Stimulated activated CD4-positive, alpha-beta T cell treated with anti-CD3 and anti-CD28 coated beads, Interleukin-12 subunit alpha, Interleukin-12 subunit beta, amount 100 ng/mL, for 4 hours (primary cell): Measurements from ENCODE around the gene LHFPL2.

Experiments used
- DNase-seq: peaks from one replicate; pipeline ENCODE4 v3.0.0-alpha.2; 2020

LHFPL2 gene

DNA sequence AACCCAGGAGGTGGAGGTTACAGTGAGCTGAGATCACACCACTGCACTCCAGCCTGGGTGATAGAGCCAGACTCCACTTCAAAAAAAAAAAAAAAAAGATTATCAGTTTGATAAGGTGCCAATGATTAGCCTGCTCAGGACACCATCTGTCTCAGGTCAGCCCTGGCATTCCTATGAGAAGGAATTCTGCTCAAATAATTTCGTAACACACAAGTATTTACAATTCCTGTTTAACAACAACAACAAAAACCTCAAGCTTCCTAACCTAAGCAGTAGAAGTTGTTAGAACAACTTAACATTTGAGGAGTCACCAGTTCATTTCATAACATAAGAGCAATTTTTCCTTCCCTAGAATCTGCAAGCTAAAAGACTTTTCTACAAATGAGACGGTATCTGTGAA is 85.0 kb downstream of the LHFPL2 start:
- DNase-seq = no peak

DNA sequence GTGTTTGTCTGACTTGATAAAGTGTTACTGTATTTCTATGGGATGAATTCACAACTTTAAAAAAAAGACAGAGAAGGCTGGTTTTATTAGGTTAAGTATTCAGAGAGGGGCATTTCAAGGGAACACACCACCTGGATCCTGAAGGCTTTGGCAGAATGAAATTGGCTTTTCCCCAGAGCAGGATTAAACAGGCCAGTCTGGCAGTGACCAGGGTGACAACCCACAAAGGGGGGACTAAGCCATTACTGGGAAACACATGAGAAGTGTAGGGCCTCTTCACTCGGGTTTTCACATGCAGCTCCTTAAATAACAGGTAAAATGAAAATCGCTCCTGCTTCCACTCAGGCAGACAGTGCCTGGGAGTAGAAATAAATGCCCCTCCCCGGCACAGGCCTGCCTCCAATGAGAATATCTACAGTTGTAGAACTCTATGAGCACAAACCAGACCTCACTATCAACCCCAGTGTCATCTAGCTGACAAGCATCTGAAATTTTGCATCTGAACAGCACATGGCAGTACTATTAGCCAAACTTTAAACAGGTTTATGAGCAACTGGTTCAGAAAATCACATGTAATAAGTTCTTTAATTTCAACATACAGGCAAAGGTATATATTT is 85.8 kb downstream of the LHFPL2 start:
- no peak for DNase-seq

DNA sequence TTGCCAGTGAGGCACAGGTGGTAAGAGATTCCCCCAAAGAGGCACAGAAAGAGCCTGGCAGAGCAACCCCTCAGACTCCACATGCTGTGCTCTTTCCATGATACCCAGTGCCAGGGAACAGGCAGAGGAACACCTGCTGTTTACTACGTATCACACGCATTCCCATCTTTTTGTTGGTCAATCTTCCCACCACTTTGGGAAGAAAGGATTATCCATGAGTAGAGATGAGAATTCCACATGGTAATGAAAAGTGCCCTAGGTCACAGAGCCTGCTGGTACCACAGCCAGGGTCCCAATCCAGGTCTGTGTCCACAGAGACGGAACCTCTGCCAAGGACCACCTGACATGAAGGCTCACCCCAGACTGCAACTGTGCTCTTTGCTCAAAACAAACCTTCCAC is 86.6 kb downstream of the LHFPL2 start:
- no peak for DNase-seq

DNA sequence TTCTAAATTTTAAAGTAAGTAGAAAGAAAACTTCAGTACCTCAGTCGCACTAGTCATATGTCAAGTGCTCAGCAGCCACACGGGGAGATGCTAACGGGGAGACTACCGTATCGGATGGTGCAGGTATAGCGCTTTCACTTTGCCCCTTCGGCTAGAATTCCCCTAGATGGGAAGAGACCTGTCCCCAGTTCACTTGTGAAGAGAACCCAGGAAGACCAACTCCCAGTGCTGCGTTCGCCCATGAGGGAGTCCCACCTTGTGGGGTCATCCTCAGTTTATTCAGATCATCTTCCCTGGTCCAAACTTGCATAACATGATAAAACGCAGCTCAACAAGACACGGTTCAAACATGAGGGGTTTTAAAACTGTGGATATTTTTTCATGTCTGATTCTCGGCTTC is 87.3 kb downstream of the LHFPL2 start:
- no peak for DNase-seq

DNA sequence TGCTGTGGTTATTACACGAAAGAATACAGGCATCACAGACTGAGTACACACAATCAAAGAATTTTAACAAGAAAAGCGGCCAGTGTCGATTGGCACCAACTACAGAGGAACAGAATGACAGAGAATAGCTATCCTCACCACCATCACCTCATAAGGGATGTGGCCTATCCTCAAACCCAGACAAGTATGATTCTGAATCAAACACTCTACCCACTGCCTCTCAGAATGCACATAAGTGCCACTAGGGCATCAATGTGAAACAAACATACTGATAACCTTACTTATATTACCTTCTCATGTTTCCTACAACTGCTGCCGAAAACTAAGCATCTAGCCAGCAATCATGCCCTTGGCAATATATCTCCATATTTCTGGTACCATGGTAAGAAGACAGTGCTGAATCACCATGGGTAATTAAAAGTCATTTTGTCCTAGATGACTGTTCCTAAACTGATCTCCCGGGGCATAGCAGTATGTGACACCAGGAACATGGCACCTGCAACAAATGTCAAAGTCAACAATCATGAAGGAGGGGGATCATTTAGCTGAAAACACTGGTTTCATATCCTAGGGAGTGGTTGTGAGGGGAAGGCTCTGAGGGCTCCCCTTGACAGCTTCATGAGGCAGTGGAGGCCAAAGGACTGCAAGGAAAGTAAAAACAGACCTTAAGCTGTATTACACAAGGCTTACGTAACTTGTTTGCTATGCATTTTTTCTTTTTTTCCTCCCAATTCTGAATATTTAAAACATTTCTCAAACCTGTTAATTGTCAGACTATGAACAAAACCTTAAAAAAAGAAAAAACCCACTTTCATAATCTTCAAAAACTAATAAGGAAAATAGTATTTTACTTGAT is 88.3 kb downstream of the LHFPL2 start:
- no peak for DNase-seq

DNA sequence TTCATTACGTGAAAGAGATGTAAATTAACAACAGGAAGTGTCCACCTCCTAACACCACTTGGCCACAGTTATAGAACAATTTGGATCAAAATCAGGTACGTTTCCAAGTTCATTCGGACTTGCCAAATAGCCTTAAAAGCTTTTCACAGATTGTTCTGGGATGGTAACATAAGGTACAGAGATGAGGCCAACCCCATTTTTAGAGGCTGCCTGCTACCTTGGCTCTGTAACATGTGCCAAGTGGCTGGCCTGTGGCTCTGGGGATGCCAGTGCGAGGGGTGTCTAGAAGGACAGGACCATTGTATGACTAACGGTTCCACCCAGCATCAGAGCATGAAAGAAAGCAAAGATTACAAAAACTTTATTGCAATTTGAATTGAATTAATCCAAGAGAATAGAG is 91.0 kb downstream of the LHFPL2 start:
- no peak for DNase-seq

DNA sequence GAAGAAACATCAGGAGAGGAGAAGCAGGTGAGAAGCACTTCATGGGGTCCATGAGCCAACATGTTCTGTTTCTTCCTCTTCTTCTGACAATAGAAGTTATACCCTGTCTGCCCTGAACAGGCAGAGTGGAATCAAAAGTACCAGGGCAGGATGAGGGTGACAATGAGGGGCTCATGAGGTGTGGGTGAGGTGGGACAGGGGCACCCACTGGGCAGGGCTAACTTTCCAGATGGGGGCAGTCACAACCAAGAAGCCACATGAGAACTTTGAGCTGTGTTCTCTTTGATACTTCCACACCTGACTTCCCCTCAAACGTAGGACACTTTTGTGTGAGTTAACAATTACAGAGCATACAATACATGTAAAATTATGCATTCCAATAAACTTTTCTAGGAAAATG is 92.7 kb downstream of the LHFPL2 start:
- DNase-seq = no peak

DNA sequence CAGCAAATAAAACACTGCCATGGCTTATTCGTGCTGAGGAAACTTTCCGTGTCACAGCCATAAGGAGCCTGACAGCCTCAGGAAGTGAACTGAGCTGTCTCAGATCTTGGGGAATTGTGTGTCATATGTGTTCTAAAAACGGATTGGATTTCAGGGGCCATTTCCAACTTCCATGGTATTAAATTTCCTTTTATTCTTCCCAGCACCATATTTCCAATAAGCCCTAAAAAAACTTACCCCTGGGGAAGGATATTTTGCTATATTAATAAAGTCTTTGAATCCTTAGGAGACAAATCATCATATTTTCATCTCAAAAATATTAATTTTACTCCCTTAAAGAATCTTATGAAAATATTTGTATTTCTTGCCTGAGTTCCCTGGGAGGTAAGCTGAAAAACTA is 93.9 kb downstream of the LHFPL2 start:
- no peak for DNase-seq

DNA sequence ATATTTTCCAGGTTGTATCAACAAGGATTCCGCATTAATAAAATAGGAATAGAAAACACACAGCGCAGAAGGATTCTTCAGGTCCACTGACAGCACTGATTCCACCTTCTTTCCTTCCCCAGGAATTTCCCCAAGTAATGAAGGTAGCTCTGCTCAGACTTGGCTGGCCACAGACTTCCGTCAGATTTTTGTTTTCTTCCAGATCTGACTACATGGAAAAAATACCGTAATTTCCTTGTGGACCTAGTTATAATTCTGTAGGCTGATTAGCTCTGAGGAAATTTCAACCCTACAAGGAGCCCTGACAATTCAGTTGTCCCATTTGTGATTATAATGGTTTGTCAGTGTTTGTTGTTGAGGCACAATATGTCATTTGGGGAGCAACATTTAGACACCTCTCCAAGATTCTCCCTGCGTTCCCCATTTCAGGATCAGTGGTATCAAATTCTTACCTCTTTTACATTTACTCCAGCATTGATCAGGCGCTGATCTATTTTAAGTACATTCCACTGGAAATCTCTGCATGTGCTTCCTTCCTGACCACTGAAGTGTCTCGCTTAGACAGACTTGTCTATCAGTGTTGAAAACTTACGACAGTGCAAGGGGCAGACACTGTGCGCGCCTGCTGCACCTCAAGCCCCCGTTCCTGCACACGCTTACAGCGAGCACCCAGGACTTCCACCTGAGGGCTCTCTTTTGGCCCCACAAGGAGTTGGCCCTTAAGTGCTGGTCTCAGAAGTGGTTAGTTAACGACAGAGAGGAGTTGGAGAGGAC is 94.8 kb downstream of the LHFPL2 start:
- no peak for DNase-seq

DNA sequence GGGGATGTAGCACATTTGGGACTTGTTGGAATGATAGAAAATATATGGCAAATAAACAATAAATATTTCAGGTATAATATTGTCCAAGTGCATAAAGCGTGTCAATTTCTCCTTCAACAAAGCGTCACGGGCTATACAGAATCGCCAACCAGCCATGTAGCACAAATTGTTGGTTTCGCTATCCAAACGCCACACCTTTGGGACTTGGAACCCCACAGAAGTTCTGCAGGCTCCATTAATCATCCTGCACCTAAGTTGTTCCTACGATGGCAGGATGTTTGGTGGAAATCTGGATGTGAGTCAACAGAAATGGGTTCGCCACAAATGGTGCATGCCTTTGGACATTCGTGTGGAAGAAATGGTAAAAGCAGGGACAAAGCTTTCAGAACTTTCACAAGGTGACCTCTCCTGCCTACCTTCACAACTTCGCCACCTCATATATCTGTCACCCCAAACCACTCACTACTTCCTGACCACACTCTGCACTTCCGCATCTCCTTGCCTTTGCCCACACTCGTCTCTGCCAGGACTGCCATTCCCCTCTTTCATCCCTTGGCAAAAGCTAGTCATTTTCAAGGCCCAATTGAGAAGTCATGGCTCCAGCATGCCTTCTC is 95.7 kb downstream of the LHFPL2 start:
- no peak for DNase-seq

DNA sequence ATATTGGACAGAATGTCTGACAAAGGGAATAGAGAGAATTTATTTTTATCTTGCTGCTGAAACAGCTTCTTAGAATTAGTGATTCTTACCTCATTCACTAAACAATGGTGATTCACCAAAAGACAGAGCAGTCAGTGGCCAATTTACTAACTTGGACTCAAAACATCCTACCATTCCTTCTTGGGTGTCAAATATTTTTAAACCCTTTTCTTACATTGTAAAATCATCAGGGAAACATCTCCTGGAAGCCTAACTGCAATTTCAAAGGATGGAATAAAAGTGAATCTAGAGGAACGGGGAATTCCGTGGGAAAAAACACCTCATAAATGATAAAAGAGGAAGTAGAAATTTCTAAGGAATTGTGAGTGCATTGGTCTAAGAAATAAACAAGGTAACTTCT is 97.7 kb downstream of the LHFPL2 start:
- DNase-seq = no peak

DNA sequence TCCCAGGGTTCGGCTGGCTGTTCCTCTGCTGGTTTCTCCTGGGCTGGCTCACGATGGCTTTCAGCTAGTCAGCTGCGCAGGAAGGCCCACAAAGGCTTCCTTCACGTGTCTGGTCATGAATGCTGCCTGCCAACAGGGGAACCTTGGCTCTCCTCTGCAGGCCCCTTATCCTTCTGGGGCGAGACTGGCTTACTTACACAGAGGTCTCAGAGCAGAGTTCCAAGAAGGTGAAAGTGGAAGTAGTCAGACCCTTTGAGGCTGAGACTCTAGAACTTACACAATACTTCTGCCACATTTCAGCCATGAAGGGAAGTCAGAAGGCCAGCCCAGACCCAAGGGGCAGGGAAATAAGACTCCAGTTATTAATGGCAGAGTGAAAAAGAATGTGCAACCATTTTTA is 99.5 kb downstream of the LHFPL2 start:
- DNase-seq = no peak

DNA sequence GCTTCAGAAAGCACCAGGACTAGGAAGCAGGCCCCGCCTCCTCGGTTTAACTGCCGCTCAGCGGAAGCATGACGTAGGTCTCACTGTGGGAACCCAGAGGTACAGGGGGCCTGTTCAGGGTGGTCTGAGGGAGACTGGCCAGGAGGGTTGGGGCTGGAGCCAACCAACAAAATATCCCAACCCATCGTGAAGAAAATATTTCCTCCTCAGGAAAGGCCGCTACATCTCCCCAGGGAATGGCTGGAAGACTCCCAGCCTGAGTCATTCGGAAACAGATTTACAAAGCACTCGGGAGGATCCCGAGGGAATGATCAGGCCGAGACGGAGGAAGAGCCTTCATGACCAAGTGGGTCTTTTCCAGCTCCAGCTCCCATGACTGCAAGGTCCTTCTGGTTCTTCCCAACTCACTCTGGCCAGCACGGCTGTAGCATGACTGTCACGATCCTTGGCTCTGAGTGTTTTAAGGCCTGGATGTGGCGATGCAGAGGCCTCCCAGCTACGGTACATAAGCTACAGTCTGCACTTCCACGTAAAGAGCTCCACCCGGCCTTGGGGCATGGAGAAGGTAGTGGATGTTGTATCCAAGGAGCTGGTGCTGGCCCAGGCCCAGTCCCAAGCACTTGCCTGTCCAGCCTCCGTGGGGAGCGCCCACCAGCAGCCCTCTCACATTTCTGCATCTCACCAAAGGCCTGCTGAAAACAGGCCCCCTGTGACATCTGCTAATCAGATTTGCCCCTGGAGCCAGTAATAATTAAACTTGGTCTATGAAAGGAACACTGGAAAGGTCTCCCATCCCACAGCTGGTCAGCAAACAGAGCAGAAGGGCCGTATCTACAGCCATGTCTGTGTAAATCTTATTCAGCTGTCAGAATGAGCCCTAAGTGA is 100.6 kb downstream of the LHFPL2 start:
- no peak for DNase-seq

DNA sequence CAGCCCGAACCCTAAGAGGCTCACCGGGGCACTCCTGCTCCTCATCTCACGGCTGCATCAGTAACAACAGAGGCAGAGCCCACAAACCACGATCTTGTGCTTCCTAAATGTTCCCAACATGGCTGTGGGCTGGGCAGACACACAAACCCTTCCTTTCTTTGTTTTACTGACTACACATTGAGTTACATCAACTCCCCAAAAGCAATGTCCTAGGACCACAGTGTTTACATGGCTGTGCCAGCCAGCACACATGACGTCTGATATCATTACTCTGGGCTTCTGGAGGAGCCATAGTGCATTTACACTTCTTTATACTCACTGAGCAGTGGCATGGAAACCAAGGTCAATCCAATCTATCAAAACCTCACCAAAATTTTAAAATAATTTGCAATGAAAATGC is 101.4 kb downstream of the LHFPL2 start:
- DNase-seq = no peak

DNA sequence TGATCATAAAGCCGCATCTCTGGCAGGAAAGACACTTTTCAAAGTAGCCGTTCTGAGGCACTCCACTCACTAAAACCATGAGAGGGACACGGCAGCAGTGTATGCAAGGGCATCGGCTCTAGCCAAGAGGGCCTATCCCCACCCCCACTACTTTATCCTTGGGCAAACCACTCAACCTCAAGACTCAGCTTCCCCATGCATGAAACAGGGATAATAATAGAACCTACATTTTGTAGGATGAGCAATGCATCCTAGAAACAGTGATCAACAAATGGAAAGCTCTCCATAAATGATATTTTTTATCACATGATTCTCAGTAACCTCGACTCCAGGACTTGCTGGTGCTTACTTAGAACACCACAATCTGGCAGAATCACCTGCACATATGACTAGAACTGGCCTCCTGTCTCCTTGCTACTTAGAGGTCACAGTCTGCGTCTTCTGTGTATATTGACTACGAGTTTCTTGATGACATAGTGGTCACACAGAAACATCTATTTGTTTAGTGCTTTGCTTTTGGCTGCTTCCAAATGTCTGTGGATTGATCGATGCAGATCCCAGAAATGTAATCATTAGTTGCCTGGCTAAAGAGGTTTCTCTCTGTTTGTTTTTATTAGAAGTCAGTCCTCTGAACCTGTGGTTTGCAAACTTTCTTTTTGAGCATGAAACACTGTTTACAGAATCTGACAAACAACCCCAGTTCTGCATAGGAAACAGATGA is 102.1 kb downstream of the LHFPL2 start:
- DNase-seq = no peak

DNA sequence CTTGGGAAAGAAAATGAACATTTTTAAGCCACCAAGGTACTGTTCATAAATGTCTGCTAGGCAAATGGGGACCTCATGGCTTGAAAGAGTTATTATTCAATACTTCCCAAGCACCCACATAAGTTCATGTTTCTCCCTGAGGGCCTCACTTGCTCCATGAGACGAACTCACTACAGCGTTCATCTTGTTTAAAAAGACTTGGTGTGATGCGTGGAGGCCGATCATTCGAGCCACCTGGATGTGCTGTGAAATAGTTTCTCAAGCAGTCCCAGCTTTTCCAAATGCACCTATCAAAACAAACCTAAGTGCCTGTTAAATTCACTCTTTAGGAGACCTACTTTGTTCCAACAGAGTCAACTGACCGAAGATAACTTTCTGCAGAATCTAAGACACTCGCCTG is 103.2 kb downstream of the LHFPL2 start:
- no peak for DNase-seq

DNA sequence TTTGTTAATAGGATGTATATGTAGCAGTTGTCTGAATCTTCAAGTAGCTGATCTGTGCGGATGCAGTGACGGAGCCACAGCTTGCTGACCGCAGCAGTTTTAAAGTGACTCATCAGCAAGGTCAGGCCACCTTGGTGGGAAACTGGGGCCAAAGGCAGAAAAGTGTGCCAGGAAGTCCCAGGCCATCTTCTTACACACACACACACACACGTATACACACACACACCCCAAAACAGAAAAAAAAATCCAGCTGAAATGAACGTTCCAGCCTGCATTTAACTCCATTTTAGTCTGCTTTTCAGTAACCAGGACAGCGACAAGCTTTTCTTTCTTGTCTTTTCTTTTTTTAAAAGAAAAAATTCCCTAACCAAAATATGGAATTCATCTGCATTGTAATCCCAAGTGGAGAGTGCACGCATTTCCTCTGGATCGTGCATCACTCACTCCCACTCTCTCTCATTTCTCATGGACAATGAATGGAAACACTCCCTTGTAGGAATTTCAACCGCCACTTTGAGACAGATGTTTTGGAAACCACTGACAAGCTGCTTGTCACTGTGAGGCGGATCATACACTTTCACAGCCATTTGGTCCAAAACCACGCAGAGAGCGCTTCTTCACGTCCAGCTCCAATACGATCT is 103.9 kb downstream of the LHFPL2 start:
- DNase-seq = no peak

DNA sequence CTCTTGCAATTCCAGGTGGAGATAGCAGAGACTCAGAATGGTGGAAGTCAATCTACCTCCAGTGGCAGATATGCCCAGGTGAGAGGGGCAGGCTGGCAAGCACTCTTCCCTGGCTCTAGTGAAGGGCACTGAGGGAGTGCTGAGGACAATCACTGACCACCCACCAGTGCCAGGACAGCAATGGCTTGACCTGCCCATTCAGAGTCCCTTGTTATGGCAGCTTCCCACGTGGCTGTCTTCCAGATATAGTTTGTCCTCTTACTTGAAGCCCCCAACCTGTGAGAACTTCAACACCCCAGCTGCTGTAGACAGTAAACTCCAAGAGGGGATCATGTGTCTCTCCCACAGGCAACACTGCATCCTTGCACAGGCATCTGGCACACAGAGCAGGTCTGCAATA is 104.7 kb downstream of the LHFPL2 start:
- no peak for DNase-seq

DNA sequence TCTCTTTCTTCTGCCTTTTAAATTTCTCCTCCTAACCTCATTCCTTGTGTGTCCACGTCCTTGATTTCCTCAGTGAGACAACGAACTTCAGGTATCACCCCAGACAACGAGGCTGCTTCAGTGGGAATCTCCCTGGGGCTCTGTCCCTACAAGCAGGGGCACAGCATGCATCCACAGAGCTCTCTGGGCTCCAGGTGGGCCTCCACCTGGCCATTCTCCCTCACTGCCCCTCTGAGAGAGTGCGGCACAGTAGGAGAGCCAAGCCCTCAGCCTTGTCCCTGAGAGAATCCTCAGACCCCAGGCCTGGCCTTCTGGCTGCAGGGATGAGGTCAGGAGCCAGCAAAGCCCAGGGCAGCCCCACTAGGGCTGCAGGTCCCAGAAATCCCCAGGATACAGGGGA is 105.3 kb downstream of the LHFPL2 start:
- DNase-seq = no peak

DNA sequence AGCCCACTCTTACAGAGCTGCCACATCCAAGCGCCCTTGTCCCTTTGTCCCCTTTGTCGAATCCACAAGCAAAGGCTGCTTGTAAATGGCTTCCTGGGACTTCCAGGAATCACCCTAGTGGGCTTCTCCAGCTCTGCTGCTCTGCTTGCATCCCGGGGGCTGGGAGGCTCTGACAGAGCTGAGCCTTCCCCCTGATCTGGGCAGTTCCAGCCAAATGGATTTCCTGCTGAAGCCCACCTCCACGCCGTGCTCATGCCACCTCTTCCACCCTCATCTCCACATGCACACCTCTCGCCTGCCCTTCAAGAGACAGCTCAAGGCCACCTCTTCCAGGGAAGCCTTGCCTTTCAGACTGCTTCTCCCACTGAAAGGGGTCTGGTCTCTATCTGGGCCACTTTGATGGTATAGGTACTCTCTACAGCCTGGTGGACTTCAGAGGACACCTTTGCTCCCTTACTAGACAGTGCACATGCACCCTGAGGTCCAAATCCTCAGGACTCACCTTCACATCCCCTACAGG is 106.2 kb downstream of the LHFPL2 start:
- no peak for DNase-seq

DNA sequence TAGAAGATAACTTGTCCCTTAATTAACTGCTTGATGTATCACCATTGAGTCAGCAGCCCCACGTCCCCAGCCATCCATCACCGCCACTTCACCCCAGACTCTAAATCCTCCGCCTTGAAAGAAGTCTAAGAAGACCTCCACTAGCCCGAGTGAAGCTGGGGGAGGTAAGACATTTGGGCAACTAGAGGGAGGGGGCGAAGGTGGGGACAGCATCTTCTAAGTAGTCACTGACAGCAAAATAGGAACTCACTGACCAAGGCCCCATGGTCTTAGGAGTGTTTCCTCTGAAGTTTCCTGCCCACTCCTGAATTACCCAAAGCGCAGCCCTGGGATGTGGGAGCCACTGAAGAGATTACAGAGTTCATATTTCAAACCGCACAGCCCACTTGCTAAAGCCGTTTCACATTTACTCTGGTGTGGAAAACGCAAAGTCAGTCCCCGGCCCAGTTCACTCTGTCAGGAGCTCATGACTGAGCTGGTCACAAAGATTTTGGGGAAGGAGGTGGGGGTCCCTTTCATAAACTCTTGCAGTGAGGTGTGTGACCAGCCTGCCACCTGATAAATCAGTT is 107.4 kb downstream of the LHFPL2 start:
- no peak for DNase-seq
